ENCODE measurements around the gene C6orf89.
"Not testable (repeated sequence)": the region's sequence is repeated elsewhere in the genome, so short reads cannot be mapped to it uniquely, and the experiment has no call there.

Gene C6orf89

GRCh38 chr6:36939005-36939404, 53.3 kb downstream of the C6orf89 start:
- Mint-ChIP-seq H3K27ac (peak overlapping the region in 1 of 2 donors; percentile 90), H3K27me3 (peaks cover 17% of the 10 kb centered on the region)
- not testable (repeated sequence) for ATAC-seq, H3K4me1 Mint-ChIP-seq, H3K9me3 Mint-ChIP-seq, DNase-seq, H3K4me3 Mint-ChIP-seq

GRCh38 chr6:36940027-36940426, 54.3 kb downstream of the C6orf89 start:
- H3K27me3 Mint-ChIP-seq, result peaks cover 17% of the 10 kb centered on the region
- no peaks in the 10 kb centered on the region for H3K9me3 Mint-ChIP-seq
- H3K4me3 Mint-ChIP-seq, result no peak overlapping the region
- DNase-seq (no peak), ATAC-seq (no peak)
- H3K4me1 Mint-ChIP-seq, result peaks cover 20% of the 10 kb centered on the region
- no peak overlapping the region for H3K27ac Mint-ChIP-seq

GRCh38 chr6:36941561-36941960, 55.8 kb downstream of the C6orf89 start:
- H3K9me3 Mint-ChIP-seq, ATAC-seq, H3K4me3 Mint-ChIP-seq, DNase-seq, H3K27ac Mint-ChIP-seq: not testable (repeated sequence)
- H3K27me3 Mint-ChIP-seq, result peaks cover 17% of the 10 kb centered on the region
- peaks cover 22% of the 10 kb centered on the region for H3K4me1 Mint-ChIP-seq

GRCh38 chr6:36942329-36942728, 56.6 kb downstream of the C6orf89 start:
- not testable (repeated sequence) for H3K9me3 Mint-ChIP-seq, ATAC-seq, H3K4me3 Mint-ChIP-seq, H3K27ac Mint-ChIP-seq, DNase-seq
- peaks cover 17% of the 10 kb centered on the region for H3K27me3 Mint-ChIP-seq
- H3K4me1 Mint-ChIP-seq, result peaks cover 28% of the 10 kb centered on the region

- H3K4me3 Mint-ChIP-seq, result no peak overlapping the region
- H3K27me3 Mint-ChIP-seq, result peaks cover 17% of the 10 kb centered on the region
- H3K4me1 Mint-ChIP-seq, result peaks cover 51% of the 10 kb centered on the region
- DNase-seq (no peak), ATAC-seq (no peak)
- H3K27ac Mint-ChIP-seq, result no peak overlapping the region
- no peaks in the 10 kb centered on the region for H3K9me3 Mint-ChIP-seq
These were observed 58.9 kb downstream of the C6orf89 start for GRCh38 chr6:36944650-36945049.

GRCh38 chr6:36945301-36945700, 59.5 kb downstream of the C6orf89 start:
- DNase-seq (no peak), ATAC-seq (no peak)
- peaks cover 11% of the 10 kb centered on the region for H3K27me3 Mint-ChIP-seq
- H3K4me3 Mint-ChIP-seq, result no peak overlapping the region
- no peaks in the 10 kb centered on the region for H3K9me3 Mint-ChIP-seq
- peaks cover 52% of the 10 kb centered on the region for H3K4me1 Mint-ChIP-seq
- H3K27ac Mint-ChIP-seq, result no peak overlapping the region

DNA sequence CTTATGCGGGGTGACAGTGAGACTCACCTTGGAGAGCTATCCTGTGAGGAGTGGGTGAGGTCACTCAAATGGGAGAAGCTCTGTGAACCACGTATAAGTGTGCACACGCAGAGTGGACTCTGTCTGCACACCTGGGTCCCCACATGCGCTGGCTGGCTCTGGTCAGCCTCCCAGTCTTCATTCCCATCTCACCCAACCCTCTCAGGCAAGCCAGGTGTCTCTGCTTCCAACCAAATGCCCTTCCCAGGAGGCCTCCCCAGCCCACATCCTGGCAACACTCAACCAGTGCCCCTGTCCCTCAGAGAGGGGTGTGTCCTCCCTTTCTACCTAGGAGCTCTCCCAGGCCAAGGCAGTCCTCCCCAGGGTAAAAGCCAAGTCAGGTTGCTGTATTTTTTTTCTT, 60.8 kb downstream of the C6orf89 start:
- Mint-ChIP-seq H3K4me3 (no peak overlapping the region), H3K27ac (no peak overlapping the region), H3K27me3 (peaks cover 9% of the 10 kb centered on the region), H3K4me1 (peaks cover 52% of the 10 kb centered on the region), H3K9me3 (no peaks in the 10 kb centered on the region)
- DNase-seq (no peak), ATAC-seq (no peak)

DNA sequence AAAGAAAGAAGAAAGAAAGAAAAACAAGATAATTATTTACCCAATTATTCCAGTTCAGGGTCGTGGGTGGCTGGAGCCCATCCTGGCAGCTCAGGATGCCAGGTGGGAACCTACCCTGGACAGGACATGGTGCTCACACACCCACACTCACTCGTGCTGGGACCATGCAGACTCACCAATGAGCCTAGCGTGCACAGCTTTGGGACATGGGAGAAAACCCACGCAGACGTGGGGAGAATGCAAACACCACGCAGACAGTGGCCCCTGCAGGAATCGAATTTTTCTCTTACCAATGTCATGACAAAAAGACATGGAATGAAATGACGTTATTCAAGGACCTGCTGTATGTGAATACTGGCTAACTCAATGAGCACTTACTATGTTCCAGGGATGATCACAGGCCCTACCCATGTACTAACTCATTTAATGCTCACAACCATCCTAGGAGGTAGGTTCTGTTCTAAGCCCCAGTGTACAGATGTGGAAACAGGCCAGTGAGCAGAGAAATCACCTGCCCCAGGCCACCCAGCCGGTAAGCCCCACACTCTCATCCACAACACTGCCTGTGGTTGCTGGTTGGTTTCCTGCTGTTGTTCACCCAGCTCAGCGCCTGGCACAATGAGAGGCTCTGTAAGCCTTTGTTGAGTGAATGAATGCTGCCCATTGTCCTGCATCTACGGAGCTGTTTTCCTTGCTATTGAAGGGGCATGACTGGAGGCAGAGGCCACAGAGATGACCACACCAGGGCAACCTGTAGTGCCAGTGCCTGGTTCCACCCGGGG, 62.0 kb downstream of the C6orf89 start:
- Mint-ChIP-seq H3K9me3 (no peaks in the 10 kb centered on the region), H3K4me1 (peaks cover 52% of the 10 kb centered on the region), H3K27me3 (peaks cover 9% of the 10 kb centered on the region), H3K4me3 (no peak overlapping the region), H3K27ac (peak overlapping the region; percentile 37 to 63)
- ATAC-seq, result peak; percentile 95
- peak in 1 of 2 donors; percentile 39 for DNase-seq

- DNase-seq, H3K9me3 Mint-ChIP-seq, H3K4me3 Mint-ChIP-seq, ATAC-seq, H3K27me3 Mint-ChIP-seq: not testable (repeated sequence)
- peak overlapping the region; percentile 30 to 65 for H3K27ac Mint-ChIP-seq
- H3K4me1 Mint-ChIP-seq, result peaks cover 49% of the 10 kb centered on the region
These were observed 63.3 kb downstream of the C6orf89 start for GRCh38 chr6:36949076-36949475.

- Mint-ChIP-seq H3K27ac (peak overlapping the region in 1 of 2 donors; percentile 30), H3K27me3 (no peaks in the 10 kb centered on the region), H3K9me3 (no peaks in the 10 kb centered on the region), H3K4me1 (peaks cover 49% of the 10 kb centered on the region), H3K4me3 (no peak overlapping the region)
- no peak for ATAC-seq
- no peak for DNase-seq
These were observed 63.9 kb downstream of the C6orf89 start for GRCh38 chr6:36949636-36950035.

GRCh38 chr6:36953931-36954261, 68.1 kb downstream of the C6orf89 start:
- ATAC-seq (no peak), DNase-seq (no peak)
- Mint-ChIP-seq H3K4me3 (no peak overlapping the region), H3K27me3 (no peaks in the 10 kb centered on the region), H3K27ac (no peak overlapping the region), H3K4me1 (peaks cover 38% of the 10 kb centered on the region), H3K9me3 (no peaks in the 10 kb centered on the region)

DNA sequence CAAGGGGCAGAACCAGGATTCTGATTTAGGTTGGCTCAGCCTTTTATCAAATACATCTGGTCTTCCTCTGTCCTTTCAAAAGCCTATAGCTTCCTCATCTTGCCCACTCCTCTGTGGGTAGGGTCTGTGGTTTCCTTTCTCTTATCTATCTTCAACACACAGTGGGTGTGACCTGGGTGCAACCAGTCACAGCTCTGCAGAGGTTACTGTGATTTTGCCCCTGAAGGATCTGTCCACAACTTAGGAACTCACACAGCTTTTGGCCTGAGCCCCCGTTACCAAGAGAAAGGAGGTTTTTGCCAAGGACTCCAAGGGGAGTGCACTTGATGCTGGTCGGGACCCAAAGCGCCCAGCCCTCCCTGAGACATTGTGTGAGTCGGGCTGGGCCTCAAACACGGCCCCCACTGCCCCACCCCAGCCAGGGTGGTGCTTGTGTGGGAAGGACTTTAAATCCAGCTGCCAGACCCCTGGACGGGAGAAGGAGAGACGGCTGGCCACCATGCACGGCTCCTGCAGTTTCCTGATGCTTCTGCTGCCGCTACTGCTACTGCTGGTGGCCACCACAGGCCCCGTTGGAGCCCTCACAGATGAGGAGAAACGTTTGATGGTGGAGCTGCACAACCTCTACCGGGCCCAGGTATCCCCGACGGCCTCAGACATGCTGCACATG, 68.6 kb downstream of the C6orf89 start, which contains the start of gene PI16:
TSS of gene PI16 (plus strand) at position 477 of the 670 bp plus-strand sequence. CDS start at position 500, 23 bp downstream.
- DNase-seq (no peak), ATAC-seq (peak; percentile 46)
- peak within 1 kb of the TSS in 1 of 2 donors; percentile 49 for H3K27ac Mint-ChIP-seq
- H3K27me3 Mint-ChIP-seq, result no peaks in the 10 kb centered on the region
- peak within 1 kb of the TSS in 1 of 2 donors; percentile 11 for H3K4me3 Mint-ChIP-seq
- no peaks in the 10 kb centered on the region for H3K9me3 Mint-ChIP-seq
- H3K4me1 Mint-ChIP-seq, result peaks cover 33% of the 10 kb centered on the region

DNA sequence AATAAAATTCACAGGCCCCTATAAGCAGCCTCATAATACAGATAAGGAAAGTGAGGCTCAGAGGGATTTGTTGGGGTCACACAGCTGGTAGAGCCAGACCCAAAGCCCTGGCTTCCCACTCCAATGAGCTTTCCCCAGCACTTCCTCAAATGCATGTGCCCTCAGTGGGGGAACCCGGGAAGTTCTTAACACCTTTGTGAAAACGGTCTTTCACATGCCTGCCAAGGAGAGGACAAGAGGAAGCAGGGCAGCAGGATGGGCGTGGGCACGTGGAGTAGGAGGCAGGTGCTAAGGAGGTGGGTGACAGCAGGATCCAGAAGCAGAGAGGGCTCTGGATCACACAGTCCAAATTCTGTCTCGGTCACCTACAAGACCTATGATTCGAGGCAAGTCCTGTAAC, 69.4 kb downstream of the C6orf89 start:
- Mint-ChIP-seq H3K27me3 (no peaks in the 10 kb centered on the region), H3K9me3 (no peaks in the 10 kb centered on the region), H3K4me3 (peak overlapping the region in 1 of 2 donors; percentile 11), H3K27ac (peak overlapping the region in 1 of 2 donors; percentile 49), H3K4me1 (peaks cover 29% of the 10 kb centered on the region)
- ATAC-seq (no peak), DNase-seq (no peak)

GRCh38 chr6:36955671-36956445, 70.1 kb downstream of the C6orf89 start:
- DNase-seq (no peak), ATAC-seq (peak; percentile 29)
- Mint-ChIP-seq H3K27me3 (no peaks in the 10 kb centered on the region), H3K4me1 (peaks cover 29% of the 10 kb centered on the region), H3K27ac (no peak overlapping the region), H3K9me3 (no peaks in the 10 kb centered on the region), H3K4me3 (no peak overlapping the region)

- DNase-seq (no peak), ATAC-seq (no peak)
- H3K27ac Mint-ChIP-seq, result no peak overlapping the region
- H3K4me1 Mint-ChIP-seq, result peaks cover 35% of the 10 kb centered on the region
- H3K4me3 Mint-ChIP-seq, result no peak overlapping the region
- H3K27me3 Mint-ChIP-seq, result no peaks in the 10 kb centered on the region
- no peaks in the 10 kb centered on the region for H3K9me3 Mint-ChIP-seq
These were observed 70.7 kb downstream of the C6orf89 start for GRCh38 chr6:36956446-36956820.
